DMS79 (cell line): Measurements from ENCODE around the gene PAPSS2.
"Not testable (repeated sequence)": the region's sequence is repeated elsewhere in the genome, so short reads cannot be mapped to it uniquely, and the experiment has no call there.

ENCODE experiments used
- DNase-seq: peaks from one replicate; lab custom pipeline; 2025; lab: John Stamatoyannopoulos, UW

PAPSS2 gene

DNA sequence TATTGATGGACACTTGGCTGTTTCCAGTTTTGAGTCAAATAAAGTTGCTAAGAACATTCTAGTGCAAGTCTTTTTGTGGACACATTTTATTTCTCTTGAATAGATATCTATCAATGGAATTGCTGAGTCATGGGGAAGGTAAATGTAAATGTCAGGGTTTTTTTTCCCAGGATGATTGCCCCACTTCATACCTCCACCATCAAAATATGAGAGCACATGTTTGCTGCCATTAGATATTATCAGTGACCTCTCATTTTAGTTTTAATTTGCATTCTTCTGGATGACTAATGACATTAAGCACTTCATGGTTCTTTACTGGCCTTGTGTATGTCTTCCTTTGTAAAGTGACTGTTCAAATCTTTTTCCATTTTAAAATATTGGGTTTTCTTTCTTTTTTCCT lies 45.7 kb downstream of the PAPSS2 start:
- DNase-seq, result no peak

DNA sequence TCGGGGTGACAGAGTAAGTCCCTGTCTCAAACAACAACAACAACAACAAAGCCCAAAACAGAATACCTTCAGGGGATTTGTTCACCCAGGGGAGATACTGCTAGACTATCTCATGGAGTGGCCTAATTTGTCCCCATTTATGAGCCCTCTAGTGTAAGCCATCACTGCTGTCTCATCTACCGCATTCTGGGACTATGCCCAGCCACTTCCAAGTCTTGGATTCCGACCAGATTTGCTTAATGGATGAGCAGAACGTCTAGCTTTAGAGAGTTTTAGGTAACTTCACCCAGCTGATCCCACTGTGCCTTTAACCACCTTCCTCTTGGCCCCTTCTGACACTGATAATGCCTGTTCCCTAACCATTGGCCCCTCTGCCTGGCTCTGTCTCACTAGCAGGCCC lies 47.1 kb downstream of the PAPSS2 start:
- no peak for DNase-seq

DNA sequence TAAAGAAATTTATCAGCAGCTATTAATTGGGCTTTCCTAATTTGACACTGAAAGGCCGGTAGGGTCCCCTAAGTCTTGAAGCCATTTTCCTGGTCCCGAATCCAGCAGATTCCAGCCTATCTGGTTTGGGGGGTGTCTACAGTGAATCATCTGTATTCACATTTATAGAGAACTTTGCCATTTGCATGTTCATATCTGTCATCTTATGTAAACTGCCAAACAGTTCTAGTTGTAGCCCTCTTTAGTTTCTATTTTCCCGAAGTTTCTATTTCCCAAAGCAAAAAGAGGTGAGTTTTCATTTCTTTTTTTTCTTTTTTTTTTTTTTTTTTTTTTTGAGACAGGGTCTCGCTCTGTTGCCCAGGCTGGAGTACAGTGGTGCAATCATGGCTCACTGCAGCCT lies 47.6 kb downstream of the PAPSS2 start:
- DNase-seq, result no peak

DNA sequence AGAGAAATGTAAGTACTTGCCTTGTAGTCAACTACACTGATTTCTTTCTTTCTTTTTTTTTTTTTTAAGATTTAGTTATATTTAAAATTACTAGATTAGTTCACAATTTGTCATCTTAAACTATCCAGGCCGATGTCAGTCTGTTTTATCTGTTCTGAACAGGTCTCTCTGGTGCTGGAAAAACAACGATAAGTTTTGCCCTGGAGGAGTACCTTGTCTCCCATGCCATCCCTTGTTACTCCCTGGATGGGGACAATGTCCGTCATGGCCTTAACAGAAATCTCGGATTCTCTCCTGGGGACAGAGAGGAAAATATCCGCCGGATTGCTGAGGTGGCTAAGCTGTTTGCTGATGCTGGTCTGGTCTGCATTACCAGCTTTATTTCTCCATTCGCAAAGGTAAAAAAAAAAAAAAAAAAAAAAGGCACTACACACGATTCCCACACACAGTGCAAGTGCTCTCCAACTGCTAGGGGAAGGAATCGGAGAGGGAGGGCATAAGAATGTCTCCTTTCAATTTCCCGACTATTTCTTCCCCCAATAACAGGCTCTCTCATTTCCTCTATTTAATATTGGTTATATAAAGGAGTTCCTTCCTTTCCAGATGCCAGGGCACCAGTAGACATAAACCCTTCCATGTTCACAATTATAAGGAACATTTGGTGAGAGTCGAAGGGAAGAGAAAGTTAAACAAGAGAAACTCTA lies 53.4 kb downstream of the PAPSS2 start:
- DNase-seq, result no peak

DNA sequence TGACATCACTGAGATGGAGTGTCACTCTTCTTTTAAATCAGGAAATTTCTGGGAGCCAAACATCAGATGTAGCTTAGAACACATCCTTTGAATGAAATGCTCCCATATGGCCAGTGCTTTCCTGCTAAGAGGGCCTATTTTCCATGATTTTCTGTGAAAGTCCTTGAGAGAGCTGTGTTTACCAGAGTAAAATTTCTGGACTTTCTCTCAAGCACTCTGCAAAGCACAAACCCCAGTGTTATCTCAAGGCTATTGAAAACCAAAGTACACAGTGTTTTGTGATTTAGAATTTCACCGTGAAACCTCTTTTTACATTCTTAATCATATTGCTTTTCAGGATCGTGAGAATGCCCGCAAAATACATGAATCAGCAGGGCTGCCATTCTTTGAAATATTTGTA lies 54.0 kb downstream of the PAPSS2 start:
- DNase-seq, result no peak

DNA sequence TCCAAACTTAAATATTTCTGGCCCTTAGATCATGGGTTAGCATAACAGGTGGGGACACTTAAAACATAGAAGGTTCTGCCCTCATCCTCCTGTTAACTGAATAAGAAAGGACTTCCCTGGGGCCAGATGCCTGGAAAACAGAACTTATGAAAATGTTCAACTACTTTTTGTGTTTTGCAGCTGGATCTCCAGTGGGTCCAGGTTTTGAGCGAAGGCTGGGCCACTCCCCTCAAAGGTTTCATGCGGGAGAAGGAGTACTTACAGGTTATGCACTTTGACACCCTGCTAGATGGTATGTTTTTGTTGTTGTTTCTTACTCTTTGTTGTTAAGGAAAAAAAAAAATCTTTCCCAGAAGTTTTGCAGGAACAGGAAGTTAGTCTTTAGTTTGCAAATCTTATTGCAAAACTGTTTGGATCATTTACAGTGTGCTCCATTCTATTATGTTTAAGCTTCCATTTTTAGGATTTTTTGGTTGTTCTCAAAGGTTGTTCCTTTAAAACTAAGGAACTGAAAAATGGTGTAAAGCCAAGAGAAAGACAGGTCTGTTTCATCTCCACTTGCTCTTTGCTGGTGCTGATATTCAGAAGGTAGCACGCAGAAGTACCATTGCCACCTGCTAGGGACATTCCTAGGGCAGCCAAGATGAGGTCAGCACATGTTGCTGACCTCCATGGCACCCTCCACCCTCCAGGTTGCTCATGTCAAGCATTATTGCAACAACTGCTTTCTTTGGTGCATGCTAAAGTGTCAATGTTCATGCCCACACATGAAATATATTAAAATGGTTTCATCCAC lies 56.1 kb downstream of the PAPSS2 start:
- DNase-seq, result no peak

DNA sequence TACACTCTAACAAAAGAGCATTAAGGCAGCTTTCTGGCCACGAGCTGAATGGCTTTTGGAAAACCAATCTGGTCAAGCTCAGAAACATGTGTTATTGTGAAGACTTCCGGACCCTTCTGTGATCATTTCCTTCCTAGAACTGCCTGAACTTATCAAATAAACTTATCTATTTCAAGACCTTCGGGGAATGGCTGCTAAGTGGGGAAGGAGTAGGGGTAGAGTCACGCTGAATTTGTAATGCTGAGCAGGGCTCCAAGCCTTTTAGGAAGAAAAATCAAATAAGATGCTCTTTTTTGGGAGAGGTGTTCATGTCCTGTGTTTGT lies 56.6 kb downstream of the PAPSS2 start:
- DNase-seq, result no peak

DNA sequence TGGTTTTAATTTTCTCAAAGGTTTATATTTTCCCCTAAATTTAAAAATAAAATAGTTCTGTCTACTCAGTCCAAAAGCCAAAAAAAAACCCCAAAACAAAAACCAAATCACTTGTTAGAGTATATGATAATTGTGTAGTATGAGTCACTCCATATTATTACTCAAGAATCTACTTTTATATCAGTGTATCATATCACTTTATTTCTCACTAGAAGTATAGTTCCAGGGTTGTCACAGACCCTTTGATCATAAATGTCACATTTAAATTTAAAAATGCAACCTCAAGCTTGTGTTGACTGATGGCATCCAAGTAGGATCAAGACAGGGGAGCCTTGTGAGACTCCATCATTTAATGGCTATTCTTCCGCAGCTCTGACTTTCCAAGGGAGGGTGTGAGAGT lies 61.0 kb downstream of the PAPSS2 start:
- DNase-seq, result no peak

DNA sequence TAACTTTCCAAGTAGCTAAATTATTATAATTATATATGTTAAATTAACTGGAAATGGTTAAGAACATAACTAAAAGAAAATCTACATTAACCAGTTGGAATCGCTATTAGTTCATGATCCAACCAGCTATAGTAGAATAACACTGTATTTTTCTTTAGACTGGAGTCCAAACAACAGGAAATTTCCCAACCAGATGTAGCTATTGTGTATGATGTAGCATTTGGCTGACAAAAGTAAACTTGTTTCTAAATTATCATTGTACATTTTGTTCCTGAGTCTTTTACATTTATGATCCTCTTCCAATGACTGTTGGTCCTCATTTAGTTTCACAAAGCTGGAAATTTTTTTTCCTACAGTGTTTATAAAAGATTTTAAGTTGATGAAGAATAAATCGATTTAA lies 62.1 kb downstream of the PAPSS2 start:
- no peak for DNase-seq

DNA sequence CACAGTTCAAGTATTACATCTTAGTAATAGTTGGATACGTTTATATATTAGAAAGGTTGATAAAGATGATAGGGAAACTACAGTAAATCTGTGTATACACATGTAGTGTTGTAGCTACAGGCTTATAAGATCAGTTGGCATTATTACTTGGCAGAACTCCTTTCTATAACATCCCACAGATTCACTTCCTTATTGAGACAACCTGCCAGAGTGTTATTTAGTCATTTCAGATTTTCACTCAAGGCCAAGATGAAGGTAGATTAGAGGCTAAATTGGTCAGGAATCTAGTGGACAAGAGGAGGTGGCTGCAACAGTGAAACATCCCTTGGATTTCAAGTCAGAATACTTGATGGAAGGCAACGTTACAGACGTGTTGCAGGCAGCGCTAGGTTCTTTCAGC lies 63.0 kb downstream of the PAPSS2 start:
- no peak for DNase-seq

DNA sequence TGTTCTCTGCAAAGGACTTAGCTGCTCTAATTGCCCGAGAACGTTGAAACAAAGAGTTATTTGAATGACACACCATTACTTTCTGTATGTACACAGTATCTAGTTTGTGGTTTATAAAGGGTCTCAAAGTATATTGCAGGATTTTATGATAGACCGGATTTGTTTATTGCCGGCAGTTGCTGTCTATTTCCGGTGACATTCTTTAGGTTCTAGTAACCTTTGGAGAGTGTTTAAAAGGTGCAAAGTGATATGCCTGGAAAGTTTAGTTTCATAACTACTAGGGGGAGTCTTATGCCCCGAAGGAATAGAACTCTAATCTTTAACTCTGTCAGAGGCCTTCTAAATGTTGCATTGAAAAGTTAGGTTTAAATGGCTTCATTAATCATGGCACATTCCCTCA lies 63.8 kb downstream of the PAPSS2 start:
- DNase-seq, result no peak

DNA sequence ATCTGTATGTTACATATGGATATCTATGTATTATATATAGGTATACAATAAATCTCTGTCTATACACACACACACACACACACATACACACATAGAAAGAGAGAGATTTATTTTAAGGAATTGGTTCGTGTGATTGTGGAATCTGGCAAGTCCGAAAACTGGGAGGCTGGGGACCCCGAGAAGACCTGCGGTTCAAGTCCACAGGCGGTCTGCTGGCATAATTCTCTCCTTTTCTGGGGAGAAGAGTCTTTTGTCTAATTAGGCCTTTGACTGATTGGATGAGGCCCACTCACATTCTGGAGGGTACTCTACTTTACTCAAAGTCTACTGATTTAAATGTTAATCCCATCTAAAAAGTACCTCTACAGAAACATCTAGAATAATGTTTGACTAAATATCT lies 65.1 kb downstream of the PAPSS2 start:
- DNase-seq, result no peak

DNA sequence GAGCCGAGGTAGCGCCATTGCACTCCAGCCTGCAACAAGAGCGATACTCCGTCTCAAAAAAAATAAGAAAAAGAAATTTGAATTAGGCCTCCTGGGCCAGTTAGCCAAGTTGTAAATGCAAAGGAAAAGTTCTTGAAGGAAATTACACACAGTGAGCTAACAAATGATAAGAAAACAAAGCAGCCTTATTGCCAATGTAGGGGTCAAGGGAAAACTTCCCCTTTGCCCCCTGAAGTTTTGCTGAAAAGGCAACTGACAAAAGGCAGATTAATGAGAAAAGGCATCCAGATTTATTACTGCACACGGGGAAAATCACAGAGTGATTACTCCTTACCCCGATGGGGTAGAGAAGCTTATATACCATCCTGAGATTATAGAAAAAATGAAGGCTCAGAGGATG lies 70.3 kb downstream of the PAPSS2 start:
- no peak for DNase-seq

DNA sequence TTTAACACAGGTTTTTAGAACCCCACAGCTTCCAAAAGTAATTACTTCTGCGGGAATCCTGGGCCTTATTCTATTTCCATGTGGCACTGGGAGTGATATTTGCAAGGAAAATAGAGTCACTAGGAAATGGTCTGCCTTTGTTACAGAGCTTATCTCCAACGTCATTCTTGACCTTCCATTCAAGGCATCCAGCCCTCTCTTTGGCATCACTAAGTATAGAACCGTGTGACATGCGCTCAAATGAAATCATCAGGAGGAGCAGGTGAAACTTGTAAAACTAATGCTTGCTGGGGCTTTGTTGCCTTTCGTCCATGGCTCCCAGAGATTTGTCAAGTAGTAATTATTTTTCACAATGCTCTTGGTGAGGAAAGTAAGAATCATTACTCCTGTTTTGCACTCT lies 73.4 kb downstream of the PAPSS2 start:
- no peak for DNase-seq

DNA sequence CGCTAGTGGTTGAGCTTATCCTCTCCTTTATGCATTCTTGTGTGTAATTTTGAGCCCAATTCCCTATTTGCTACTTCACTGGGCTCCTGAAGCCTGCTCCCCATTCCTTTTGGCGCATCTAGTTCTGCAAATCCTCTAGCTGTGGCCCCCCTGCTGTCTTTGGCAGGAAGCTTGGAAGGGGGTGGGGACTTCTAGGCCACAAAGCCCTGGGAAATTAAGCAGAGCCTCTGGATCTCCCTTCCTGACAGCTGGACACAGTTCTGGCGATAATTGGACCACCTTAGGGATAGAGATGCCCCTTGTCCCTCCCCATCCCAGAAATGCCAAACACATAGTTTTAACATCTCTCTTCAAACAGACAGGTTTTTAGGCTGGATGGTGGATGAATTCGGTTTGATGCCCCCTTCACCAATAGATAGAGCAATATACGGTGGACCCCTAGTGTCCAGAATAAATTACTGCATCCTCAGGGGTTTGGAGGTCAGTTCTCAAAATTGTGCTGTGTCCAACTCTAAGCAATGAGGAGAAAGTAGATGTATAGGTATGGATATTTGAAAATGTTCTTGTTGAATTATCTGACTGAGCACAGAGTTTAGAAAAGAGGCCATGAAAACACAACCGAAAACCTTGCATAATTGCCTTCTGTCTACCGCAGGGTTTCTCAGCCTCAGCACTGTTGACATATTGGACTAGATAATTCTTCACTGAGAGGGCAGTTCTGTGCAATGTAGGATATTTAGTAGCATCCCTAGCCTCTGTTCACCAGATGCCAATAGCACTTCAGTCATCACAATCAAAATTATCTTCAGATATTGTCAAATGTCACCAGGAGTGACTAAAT lies 75.5 kb downstream of the PAPSS2 start:
- no peak for DNase-seq

DNA sequence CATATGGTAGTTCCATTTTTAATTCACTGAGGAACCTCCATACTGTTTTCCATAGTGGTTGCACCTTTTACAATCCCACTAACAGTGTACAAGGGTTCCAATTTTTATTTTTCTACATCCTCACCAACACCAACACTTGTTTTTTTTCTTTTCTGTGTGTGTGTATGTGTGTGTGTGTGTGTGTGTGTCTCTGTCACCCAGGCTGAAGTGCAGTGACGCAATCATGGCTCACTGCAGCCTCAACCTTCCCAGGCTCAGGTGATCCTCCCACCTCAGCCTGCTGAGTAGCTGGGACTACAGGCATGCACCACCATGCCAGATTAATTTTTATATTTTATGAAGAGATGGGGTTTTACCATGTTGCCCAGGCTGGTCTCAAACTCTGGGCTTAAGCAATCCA lies 78.6 kb downstream of the PAPSS2 start:
- not testable (repeated sequence) for DNase-seq

DNA sequence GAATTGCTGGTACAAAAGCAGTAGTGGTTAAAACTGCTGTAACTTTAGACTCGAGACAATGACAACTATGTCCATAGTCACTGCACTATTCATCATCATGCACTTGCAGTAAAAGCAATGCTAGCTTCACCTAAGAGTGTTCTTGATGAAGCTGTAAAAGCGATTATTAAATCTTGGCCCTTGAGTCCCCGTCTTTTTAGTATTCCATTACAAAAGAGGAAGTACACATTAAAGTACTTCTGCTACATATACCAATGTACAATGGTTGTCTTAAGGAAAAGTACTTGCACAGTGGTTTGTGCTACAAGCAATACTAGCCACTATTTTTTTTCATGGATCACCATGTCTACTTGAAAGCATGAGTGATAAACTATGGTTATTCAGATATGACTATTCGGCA lies 80.0 kb downstream of the PAPSS2 start:
- no peak for DNase-seq

DNA sequence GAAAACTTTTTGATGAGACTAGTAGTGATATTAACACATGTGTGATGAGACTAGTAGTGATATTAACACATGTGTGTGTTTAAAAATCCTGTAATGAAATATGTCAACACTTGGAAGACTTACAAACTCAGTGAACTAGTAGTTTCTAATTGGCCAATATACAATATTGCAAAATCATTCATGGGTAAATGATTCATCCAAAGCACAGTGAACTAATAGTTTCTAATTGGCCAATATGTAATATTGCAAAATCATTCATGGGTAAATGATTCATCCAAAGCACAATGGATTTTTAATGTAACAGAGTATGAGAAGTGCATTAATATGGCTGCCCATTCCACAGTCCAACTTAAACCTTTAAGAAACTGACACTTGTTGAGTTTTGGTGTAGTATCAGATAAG lies 80.6 kb downstream of the PAPSS2 start:
- DNase-seq, result no peak

DNA sequence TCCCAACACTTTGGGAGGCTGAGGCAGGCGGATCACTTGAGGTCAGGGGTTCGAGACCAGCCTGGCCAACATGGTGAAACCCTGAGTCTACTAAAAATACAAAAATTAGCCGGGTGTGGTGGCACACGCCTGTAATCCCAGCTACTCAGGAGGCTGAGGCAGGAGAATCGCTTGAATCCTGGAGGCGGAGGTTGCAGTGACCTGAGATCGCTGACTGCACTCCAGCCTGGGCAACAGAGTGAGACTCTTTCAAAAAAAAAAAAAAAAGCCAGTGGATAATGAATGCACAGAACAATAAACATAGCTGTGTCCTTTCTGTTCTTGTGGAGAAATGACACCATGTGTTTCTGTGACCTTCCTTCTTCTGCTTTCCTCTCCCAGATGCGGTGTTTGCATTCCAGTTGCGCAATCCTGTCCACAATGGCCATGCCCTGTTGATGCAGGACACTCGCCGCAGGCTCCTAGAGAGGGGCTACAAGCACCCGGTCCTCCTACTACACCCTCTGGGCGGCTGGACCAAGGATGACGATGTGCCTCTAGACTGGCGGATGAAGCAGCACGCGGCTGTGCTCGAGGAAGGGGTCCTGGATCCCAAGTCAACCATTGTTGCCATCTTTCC lies 83.4 kb downstream of the PAPSS2 start:
- not testable (repeated sequence) for DNase-seq

DNA sequence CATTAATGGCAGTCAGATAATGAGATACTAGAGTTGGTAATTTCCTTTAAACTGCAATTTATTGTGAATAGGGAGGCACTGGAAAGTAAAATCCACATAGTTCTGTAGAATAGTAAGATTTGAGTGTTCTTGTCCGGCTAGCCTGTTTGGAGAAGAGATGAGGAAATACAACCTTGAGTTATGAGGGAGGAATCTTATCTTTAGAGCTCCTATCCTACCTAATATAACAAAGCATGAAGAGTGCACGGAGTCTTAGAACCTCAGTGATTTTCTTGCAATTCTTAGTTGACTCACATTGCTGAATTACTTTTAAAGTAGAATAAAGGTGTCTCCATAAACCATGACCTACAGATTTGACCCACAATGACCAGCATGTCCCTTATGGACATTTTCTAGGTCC lies 84.9 kb downstream of the PAPSS2 start:
- DNase-seq, result no peak

DNA sequence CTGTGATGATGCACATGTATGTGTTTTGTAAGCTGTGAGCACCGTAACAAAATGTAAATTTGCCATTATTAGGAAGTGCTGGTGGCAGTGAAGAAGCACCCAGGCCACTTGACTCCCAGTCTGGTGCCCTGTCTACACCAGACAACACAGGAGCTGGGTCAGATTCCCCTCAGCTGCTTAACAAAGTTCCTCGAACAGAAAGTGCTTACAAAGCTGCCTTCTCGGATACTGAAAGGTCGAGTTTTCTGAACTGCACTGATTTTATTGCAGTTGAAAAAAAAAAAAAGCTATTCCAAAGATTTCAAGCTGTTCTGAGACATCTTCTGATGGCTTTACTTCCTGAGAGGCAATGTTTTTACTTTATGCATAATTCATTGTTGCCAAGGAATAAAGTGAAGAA lies 87.2 kb downstream of the PAPSS2 start:
- no peak for DNase-seq

DNA sequence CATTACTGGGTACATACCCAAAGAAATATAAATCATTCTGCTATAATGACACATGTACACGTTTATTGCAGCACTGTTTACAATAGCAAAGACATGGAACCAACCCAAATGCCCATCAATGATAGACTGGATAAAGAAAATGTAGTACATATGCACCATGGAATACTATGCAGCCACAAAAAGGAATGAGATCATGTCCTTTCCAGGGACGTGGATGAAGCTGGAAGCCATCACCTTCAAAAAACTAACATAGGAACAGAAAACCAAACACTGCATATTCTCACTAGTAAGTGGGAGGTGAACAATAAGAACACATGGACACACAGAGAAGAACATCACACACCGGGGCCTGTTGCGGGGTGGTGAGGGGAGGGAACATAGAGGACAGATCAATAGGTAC lies 88.6 kb downstream of the PAPSS2 start:
- DNase-seq, result not testable (repeated sequence)
